Activated naive CD8-positive, alpha-beta T cell treated with anti-CD3 and anti-CD28 coated beads, Interleukin-2, amount 50 U/mL, for 16 hours (primary cell): Measurements from ENCODE around the gene TMEM269.
"Not testable (repeated sequence)": the region's sequence is repeated elsewhere in the genome, so short reads cannot be mapped to it uniquely, and the experiment has no call there.

Experiments used
- DNase-seq: peaks from one replicate; pipeline ENCODE4 v3.0.0-alpha.2; 2020; ENCODE audit warnings: low read depth, low spot score

The TMEM269 gene

DNA sequence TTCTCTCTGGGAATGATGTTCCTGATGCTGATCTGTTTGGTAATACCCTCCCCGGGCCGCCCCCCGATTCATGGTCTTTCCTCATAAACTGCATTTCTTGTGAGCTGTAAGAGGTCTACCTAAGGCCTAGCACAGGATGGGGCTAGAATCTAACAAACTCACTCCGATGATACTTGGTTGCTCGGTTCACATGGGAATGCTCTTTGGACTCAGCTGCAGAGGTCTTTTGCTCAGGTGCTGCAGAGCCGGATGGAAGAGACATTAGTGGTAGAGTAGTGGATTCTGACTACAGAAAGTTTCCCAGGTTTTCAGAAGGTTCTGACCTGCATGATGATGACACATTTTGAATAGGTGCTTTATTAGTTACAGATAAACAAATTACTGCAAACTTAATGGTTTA lies 8.3 kb upstream of the TMEM269 start:
- DNase-seq, result no peak

DNA sequence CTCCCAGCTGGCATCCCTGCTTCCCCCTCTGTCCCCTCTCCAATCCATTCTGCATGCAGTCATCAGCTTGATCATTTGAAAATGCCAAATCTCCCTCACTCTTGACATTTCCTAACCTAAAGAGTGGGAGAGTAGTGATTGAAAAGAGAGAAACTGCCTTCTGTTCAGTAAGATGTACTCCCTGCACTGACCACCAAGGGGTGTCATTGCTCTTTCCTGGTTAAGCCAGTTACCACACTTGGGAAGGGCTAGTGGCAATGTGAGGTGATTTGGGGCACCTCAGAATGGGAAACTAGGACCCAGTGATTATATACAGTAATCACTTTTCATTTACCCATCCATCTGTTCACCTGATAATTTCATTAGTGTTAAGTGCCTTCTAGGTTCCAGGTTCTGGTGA lies 6.9 kb upstream of the TMEM269 start:
- no peak for DNase-seq

DNA sequence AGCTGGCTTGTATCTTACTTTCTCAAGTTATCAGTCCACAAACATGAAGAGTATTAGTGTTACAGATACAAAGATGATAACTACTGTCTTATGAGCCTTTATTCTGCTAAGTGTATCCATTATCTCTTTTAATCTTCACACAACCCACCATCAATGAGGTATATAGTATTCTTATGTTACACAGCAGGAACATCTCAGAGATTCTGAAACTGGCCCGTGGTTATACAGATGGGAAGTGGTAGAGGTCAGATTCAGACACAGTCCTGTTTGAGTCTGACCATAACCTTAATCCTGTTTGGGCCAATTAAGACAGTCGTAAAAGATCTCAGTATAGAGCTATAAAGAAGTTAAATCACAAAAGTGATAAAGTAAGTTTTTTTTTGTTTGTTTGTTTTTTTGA lies 5.1 kb upstream of the TMEM269 start:
- DNase-seq, result no peak

DNA sequence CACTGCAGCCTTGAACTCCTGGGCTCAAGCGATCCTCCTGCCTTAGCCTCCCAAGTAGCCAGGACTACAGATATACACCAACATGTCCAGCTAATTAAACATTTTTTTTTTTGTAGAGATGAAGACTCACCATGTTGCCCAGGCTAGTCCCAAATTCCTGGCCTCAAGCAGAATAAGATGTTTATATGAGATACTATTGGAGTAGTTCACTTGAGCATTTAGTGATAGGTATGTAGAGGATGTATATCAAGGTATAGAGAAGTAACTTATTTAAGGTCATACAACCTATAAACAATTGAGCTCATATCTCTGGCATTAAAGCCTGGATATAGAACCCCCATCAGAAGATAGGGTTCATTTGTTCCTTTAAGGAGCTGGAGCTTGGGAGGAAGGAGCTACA lies 4.6 kb upstream of the TMEM269 start:
- no peak for DNase-seq

DNA sequence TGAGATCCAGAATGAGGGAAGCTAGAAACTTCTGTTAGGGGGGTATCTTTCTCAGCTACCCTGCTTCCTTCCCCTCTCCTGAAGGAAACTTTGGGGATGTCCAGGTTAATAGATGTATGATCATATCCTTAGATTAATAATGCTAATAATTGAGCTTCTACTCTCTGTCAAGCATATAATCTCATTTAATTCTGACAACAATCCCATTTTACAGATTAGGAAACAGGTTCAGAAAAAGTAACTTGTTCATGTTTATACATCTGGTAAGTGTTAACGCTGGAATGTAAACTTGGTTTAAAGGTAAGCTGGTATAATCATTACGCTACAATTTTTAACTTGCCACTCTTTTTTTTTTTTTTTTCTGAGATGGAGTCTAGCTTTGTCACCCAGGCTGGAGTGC lies 1.7 kb upstream of the TMEM269 start:
- DNase-seq, result no peak

DNA sequence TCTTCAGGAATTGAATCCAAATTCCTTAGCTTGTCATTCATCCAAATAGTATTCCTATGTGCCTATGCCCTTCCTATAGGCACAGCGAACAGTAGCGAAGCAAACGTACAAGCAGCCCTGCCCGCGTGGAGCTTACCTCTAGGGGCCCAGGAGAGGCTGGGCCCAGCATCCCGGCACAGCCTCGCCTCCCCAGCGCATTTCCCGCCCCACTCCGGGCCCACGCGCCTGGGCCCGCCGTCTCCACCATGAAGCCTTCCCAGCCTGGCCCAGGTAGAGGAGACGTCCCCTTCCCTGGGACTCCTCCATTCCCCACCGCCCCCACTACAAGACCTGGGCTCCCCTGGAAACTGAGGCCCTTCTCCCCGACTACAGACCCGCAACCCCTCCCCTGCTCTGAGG lies 245 bp upstream of the TMEM269 start:
- no peak for DNase-seq

DNA sequence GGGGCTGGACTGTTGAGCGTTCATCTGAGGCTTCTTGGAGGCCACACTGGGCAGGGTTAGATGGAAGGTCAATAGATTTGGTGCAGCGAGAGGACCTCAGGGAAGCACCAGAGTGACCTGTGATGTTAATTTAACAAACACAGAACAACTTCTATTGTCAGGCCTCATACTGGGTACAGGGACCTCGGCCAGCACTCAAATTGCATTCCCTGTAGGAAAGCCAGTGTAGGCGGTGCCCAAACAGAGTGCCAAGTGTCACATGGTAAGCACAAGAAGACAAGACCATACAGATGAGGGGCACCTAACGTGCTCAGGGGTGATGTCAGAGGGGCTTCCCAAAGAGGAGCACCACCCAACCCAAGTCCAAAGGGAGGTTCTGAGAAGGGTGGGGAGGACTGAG lies 1.3 kb downstream of the TMEM269 start:
- DNase-seq, result no peak

DNA sequence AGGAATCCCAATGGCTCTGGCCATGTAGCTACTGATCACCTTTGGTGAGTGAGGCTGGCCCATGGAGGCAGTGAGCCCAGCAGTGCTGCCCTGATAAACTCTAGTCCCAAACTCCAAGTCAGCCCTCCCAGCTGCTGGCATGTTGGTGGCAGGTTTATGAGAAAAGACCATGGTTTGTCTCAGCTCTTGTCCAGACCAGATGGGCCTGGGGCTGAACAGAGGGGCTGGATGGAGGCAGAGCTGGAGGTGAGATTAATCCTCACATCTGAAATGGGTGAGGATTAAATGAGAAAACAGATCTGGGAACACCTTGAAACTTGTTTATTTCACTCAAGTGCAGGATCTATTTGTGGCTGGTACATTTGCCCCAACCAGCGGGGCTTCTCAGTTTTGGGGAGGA lies 3.2 kb downstream of the TMEM269 start:
- DNase-seq, result no peak

DNA sequence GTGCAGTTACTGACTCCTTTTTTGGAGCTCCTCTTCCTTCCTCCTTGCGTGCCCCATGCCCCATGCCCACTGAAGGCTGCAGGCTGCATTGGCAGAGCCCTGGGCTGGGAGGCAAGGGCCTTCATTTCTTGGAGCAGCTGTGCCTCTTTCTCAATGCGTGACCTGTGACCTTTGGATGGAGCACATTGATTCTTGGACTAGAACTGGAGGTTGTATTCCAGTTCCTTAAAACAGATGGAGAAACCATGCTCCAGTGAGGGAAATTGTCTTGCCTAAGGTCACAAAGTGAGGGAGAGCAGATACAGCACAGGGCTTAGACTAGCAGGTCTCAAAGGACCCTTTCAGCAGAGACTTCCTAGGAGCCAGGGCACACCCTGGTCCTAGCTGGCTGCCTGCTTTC lies 9.0 kb downstream of the TMEM269 start:
- no peak for DNase-seq

DNA sequence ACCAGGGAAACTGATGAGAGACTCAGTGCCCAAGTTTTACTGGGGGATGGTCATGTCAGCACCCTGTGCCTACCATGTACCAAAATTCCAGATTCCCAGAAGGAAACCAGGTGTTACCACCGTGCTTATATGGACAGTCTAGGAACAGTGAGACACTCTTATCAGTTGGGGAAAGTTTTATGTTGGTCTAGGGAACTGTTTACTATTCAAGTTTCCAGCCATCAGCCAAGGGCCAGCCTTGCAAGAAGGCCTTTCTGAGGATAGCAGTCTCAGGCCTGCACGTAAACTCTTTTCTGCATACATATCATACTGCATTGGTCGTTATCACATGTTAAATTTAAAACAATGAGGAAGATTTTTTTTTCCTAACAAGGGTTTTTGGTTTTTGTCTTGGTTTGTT lies 12.6 kb downstream of the TMEM269 start:
- no peak for DNase-seq

DNA sequence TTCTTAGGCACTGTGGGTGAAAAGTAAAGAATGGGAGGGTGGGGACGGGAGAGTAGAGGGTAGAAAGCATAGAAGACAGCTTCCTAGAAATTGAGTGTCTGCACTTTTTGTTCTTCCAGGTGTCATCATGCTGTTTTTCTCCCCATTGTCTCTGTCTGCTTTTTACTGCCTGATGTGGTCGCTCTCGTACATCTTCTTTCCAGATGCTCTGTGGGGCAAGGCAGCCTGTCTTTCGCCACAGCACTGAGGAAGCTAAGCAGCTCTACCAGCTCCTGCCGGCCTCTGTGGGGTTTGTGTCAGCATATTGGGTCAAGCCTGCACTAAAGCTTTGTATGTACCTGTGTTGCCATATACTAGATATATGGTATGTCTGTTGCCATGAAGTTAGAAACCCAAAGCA lies 13.2 kb downstream of the TMEM269 start:
- no peak for DNase-seq

DNA sequence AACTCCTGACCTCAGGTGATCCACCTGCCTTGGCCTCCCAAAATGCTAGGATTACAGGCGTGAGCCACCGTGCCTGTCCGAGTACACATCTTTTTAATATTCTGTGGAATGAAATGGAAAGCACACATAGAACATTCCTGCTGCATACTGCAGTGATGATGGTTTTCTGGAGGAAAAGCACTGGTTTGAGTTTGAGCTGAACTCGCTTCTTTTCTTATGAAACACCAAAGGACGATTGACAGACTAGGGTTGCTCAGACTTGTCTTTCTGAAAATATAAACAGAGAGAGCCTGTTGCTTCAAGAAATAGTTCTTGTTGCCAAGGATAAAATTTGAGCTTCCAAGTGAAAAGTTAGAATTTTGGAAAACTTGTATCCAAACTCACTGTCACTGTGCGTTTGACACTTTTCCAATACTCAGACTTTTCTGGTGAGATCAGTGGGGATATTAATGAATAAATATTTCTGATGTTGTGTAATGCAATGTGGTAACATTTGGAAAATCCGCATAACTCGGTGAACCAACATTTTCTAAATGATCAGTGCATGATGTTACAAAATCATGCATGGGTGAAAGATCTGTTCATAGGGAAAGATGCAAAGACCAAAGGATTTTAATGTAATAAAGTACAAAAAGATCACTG lies 17.2 kb downstream of the TMEM269 start:
- no peak for DNase-seq

DNA sequence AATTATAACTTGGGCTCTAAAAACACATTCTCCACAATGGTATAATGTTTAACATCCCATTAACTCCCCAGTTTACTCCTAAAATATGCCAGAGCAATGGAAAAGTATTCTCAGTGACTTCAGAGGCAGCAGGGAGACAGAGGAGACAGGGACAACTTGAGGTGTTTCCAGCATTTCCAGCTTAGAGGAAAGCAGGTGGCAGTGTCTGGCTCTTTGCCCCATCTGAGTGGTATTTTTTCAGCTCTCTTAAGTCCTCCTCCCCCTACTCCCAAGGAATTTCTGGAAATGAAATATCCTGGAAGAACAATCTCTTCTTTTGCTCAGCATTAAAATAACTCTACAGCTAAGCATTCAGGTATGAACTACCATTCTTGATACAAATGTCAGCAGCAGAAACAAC lies 21.4 kb downstream of the TMEM269 start:
- DNase-seq, result no peak

DNA sequence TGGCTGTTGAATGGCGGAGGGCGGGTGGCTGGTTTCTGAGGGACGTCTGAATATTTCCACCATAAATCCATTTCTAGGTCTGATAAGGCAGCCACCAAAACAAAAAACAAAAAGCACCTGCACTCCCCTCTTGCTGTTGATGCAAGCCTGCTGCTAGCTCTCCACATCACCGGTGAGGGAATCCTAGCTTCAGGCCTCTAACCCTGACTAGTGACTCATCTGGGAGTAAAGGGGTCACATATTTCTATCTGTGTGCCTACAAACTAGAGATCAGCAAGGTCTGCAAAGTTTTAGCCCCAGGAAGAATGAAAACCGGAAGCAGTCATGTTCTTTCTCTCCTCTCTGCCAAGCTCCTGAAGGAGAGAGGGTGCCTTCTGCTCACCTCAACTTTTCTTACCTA lies 21.8 kb downstream of the TMEM269 start:
- no peak for DNase-seq

DNA sequence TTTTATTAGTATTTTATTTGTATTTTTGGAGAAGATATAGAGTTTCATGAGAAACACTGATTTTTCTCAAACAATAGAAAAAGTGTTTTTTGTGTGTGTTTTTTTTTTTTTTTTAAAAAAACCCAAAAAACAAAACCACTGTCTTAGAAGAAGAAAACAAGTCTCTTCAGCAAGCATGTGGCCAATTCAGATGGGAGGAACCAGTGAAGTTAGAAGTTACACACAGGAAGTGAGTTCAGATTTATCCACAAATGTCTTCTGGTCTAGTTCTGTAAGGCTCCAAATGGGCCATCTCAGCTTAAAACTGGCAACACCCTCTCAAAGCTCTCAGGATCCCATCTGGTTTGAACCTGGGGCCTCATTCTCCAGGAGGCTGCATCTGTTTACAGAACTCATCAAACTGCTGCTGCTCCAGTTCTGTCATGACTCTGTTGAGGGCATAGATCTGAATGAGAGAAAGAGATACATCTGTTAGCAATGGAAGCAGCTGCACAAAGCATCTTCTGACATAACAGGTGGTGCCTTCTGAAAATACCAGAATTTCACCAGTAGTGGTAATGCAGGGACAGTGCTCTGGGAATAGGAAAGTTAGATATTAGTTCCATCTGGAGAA lies 22.4 kb downstream of the TMEM269 start:
- no peak for DNase-seq

DNA sequence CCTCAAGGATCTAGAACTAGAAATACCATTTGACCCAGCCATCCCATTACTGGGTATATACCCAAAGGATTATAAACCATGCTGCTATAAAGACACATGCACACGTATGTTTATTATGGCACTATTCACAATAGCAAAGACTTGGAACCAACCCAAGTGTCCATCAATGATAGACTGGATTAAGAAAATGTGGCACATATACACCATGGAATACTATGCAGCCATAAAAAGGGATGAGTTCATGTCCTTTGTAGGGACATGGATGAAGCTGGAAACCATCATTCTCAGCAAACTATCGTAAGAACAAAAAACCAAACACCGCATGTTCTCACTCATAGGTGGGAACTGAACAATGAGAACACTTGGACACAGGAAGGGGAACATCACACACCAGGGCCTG lies 30.0 kb downstream of the TMEM269 start:
- not testable (repeated sequence) for DNase-seq

DNA sequence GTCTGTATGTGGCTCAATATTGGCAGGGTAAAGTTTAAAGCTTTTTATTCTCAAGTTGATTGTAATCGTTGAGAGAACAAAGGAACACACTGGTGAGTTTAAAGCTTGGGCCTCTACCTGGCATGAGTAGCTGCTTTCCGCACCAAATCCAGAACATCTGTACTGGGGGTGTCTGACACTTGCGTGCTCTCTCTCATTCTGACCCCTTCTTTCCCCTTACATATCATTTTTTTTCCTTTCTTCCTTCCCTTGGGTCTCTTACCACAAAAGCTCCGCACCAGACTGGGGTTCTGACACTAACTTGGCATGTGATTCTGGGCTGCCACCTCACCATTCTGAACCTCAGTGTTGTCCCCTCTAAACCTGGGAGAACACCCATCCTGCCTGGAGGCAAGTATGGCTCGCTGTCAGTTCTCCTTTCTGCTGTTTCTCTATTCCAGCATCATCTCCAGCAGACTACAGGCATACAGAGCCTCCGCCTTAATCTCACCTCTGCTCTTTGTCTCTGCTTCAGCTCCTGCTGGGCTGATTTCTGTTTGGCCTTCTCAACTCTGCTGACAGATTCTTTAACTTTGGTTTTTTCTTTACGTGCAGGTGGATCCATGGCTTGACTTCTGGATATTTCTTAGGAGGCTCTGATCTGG lies 31.3 kb downstream of the TMEM269 start:
- DNase-seq, result no peak

DNA sequence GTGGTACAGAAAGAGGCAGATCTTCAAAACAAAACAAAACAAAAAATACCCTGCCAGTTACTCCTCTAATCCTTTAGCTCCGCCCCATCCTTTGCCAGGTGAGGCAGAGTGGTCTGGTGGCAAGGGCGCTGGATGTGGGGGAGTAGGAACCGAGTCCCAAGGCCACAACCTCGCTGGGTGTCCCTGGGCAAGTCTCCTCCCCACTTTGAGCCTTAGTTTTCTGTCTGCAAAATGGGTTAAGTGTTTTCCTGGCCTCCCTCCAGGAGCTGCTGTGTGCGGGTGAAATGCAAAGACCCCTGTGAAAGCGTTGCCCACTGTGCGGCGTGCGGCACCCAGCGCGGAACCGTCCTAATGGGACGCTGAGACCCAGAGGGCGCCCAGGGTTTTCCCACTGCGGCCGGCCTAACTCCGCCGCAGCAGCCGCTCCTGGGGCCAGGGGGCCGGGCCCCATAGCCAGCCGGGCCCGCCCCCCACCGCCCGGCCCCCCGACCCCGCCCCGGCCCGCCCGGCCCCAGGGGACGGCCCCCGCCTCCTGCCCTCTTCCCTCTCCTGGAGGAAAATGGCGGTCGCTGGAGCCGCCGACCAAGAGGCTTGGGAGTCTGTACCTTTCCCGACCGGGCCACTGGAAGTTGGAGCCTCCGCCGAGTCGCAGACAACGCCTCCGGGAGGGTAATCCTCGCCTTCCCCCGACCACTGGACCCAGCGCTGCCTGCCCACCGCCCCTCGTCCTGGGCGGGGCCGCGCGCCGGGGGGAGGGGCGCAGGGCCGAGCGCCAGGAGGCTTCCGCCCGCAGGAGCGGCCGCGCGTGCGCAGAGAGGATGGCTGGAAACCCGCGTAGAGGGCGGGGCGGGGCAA lies 32.0 kb downstream of the TMEM269 start, which contains the start of the genes ERMAP and SVBP:
Gene ERMAP, plus strand, starts transcription at position 538 of the 855 bp plus-strand sequence. CDS start 13,327 bp downstream, outside the sequence.
Gene SVBP, minus strand, starts transcription at position 813 of the 855 bp plus-strand sequence. CDS start 853 bp downstream, outside the sequence.
- peak; percentile 83 for DNase-seq

DNA sequence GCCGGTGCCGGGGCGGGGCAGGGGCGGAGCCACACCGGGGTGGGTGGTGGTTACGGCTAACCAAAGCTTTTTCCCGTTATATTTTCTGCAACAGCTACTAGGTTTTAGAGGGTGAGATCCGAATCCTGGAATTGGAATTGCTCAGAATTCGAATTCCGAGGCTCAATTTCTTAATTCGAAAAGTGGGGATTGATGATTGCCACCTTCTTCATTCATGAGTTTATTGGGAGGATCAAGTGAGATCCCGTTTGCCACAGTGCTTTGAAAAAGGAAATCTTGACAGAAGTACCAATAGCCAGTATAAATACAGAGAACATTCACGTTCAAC lies 32.6 kb downstream of the TMEM269 start:
- no peak for DNase-seq

DNA sequence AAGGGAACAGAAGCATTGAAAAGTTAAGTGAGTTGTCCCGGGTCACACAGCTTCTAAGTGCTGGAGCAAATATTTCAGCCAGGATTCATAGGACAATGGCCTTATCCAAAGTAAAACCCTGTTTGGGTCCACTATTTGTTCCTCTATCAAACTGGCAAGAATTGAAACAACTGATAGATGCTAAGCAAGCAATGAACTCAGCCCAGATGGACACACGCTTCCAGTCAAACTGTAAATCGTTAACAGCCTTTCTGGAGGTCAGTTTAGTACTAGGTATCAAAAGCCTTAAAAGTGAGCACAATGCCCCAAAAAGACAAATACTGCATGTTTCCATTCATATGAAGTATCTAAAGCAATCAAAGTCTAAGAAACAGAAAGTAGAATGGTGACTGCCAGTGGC lies 33.2 kb downstream of the TMEM269 start:
- DNase-seq, result no peak

DNA sequence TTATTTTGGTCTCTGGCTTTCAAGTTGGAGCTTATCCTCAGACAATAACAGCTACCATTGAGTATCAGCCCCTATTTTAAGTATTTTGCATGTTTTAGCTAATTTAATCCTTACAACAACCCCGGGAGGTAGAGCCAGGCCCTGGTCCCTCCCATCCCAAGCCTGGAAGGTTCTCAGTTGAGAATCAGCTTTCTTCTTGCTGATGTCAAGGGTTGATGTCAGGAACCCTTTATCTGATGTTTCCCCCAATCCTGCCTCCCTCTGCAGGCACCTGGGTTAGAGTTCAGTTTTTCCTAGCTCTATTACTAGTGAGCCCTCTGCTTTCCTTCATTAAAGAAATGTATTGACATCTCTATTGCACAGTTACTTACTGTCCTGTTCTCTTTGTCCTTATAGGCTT lies 36.0 kb downstream of the TMEM269 start:
- DNase-seq, result no peak

DNA sequence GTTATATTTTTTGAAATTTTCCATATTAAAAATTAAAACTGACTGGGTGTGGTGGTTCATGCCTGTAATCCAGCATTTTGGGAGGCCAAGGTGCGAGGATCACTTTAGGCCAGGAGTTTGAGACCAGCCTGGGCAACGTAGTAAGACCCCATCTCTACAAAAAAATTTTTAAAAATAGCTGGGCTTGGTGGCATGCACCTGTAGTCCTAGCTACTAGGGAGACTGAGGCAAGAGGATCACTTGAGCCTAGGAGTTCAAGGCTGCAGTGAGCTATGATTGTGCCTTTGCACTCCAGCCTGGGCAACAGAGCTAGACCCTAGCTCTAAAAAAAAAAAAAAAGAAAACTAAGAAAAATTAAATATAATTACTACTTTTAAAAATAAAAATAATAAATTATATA lies 36.9 kb downstream of the TMEM269 start:
- no peak for DNase-seq
